HCT116 (cell line): ENCODE data around the gene GATB. TPM values are rescaled to one million over a fixed set of nuclear protein-coding genes. Genes with fewer than 3 reads are reported as not detected.

Experiments
- ATAC-seq: fragments of 200-7000 bp; cut with Tn5 transposase; 2 replicates; pipeline ENCODE4 v1.9.1; 2020; ENCODE audit warnings: mild to moderate bottlenecking, moderate library complexity
- BruUV-seq: library from RNA; stranded (reverse); fragments of 400-500 nt; replicated peaks from 2 replicates; lab custom pipeline; 2021; lab: Mats Ljungman, UMichigan
- CTCF ChIA-PET: fragments of 300-600 bp; sonication (Branson Sonifier 250); formaldehyde crosslinking; loops from one replicate; lab custom pipeline; 2021; ENCODE audit warnings: antibody characterized with exemption; lab: Charles Lee
- POLR2A ChIA-PET: fragments of 300-600, 350-600 bp; sonication (Branson Sonifier 250); formaldehyde crosslinking; loops from one replicate; lab custom pipeline; 2021; ENCODE audit warnings: antibody characterized with exemption; lab: Charles Lee
- RAD21 ChIA-PET, 2 experiments: fragments of 300-600 bp; sonication (Branson Sonifier 250); formaldehyde crosslinking; loops; one replicate each; lab custom pipeline; 2023; ENCODE audit warnings: low total read pairs in 2 of 2; ENCODE audit not compliant: uncharacterized antibody in 2 of 2, unreplicated experiment in 2 of 2, low non-redundant PET in 1 of 2; lab: Charles Lee
- DNase-seq: peaks from one replicate; pipeline ENCODE4 v3.0.0-alpha.2; 2010; ENCODE audit warnings: low read depth, low spot score
- H2AFZ ChIP-seq: fragments of 200-600 bp; shearing (Covaris generic), sonication (generic); 2 replicates; pipeline ENCODE4 v1.6.1; 2017; ENCODE audit warnings: low read depth, mixed run types, mixed read lengths, antibody characterized with exemption, low read length; ENCODE audit not compliant: poor library complexity, severe bottlenecking
- H3K27ac ChIP-seq: 2 replicates; pipeline ENCODE4 v1.5.1; 2012; ENCODE audit warnings: low read depth, low read length
- H3K27me3 ChIP-seq: fragments of 200-600 bp; sonication (generic); 2 replicates; pipeline ENCODE4 v1.6.1; 2016; ENCODE audit warnings: mixed run types, low read length, mixed read lengths; ENCODE audit not compliant: insufficient read depth
- H3K36me3 ChIP-seq, 2 experiments: fragments of 200-500 bp in 1 of 2; fragments of 200-600 bp in 1 of 2; sonication (Bioruptor generic) in 1 of 2; sonication (generic) in 1 of 2; 2 replicates each; pipeline versions ENCODE4 v1.5.1 to v1.6.1; 2014 to 2016; ENCODE audit warnings: low read length in 2 of 2, inconsistent platforms in 1 of 2, mixed read lengths in 1 of 2, mixed run types in 1 of 2; ENCODE audit not compliant: insufficient read depth in 2 of 2, control insufficient read depth in 1 of 2
- H3K4me1 ChIP-seq, 2 experiments: fragments of 200-600 bp in 1 of 2; sonication (generic) in 1 of 2; 2 replicates each; pipeline versions ENCODE4 v1.5.1 to v1.6.1; 2012 to 2017; ENCODE audit warnings: low read length in 2 of 2, inconsistent platforms in 1 of 2, mild to moderate bottlenecking in 1 of 2, mixed read lengths in 1 of 2, mixed run types in 1 of 2, moderate library complexity in 1 of 2; ENCODE audit not compliant: insufficient read depth in 2 of 2, control insufficient read depth in 1 of 2
- H3K4me2 ChIP-seq: fragments of 200-600 bp; sonication (generic); 2 replicates; pipeline ENCODE4 v1.6.1; 2017; ENCODE audit warnings: mixed run types, low read length, mixed read lengths
- H3K4me3 ChIP-seq, 2 experiments: fragments of 200-600 bp in 1 of 2; sonication (generic) in 1 of 2; replicated peaks in 1 of 2; 2 replicates each; pipeline ENCODE4 v1.5.1; 2011 to 2016; ENCODE audit warnings: low read length in 2 of 2, control low read depth in 1 of 2, low read depth in 1 of 2, mild to moderate bottlenecking in 1 of 2, mixed read lengths in 1 of 2, mixed run types in 1 of 2
- H3K79me2 ChIP-seq: fragments of 200-600 bp; sonication (generic); 2 replicates; pipeline ENCODE4 v1.6.1; 2017; ENCODE audit warnings: mild to moderate bottlenecking, mixed run types, low read length, moderate library complexity, mixed read lengths; ENCODE audit not compliant: insufficient read depth
- H3K9ac ChIP-seq: fragments of 200-600 bp; sonication (generic); 2 replicates; pipeline ENCODE4 v1.6.1; 2016; ENCODE audit warnings: low read length, mixed read lengths
- H3K9me2 ChIP-seq: fragments of 200-600 bp; sonication (generic), shearing (Covaris generic); 2 replicates; pipeline ENCODE4 v1.6.1; 2017; ENCODE audit warnings: mixed run types, mild to moderate bottlenecking, moderate library complexity; ENCODE audit not compliant: insufficient read depth
- H3K9me3 ChIP-seq, 2 experiments: fragments of 200-500 bp in 1 of 2; fragments of 200-600 bp in 1 of 2; sonication (Bioruptor generic) in 1 of 2; sonication (generic) in 1 of 2; 2 replicates each; pipeline ENCODE4 v1.6.1; 2014 to 2017; ENCODE audit warnings: low read length in 2 of 2, mixed read lengths in 2 of 2, inconsistent platforms in 1 of 2, low read depth in 1 of 2, mild to moderate bottlenecking in 1 of 2, mixed run types in 1 of 2, moderate library complexity in 1 of 2; ENCODE audit not compliant: control insufficient read depth in 1 of 2, insufficient read depth in 1 of 2
- H4K20me1 ChIP-seq: fragments of 200-600 bp; sonication (generic), shearing (Covaris generic); 2 replicates; pipeline ENCODE4 v1.6.1; 2017; ENCODE audit warnings: mixed run types, mild to moderate bottlenecking, moderate library complexity; ENCODE audit not compliant: insufficient read depth
- CBX3 ChIP-seq: IDR thresholded peaks from 2 replicates; pipeline ENCODE4 v1.6.1; 2012; ENCODE audit warnings: low read depth
- CEBPB ChIP-seq: IDR thresholded peaks from 2 replicates; pipeline ENCODE4 v1.6.1; 2012; ENCODE audit warnings: low read depth
- EGR1 ChIP-seq: IDR thresholded peaks from 2 replicates; pipeline ENCODE4 v1.6.1; 2012; ENCODE audit warnings: low read depth
- EZH2phosphoT487 ChIP-seq: fragments of 200-600 bp; IDR thresholded peaks from 2 replicates; pipeline ENCODE4 v1.6.1; 2018; ENCODE audit warnings: antibody characterized with exemption, borderline replicate concordance
- FOSL1 ChIP-seq: IDR thresholded peaks from 2 replicates; pipeline ENCODE4 v1.6.1; 2012; ENCODE audit warnings: low read depth
- POLR2A ChIP-seq: IDR thresholded peaks from 2 replicates; pipeline ENCODE4 v1.7.0; 2011; ENCODE audit warnings: borderline replicate concordance; ENCODE audit not compliant: insufficient read depth, insufficient read length; ENCODE audit errors: extremely low read depth
- POLR2AphosphoS5 ChIP-seq: IDR thresholded peaks from 2 replicates; pipeline ENCODE4 v1.6.1; 2011; ENCODE audit warnings: mild to moderate bottlenecking, low read depth, low read length, moderate library complexity
- RAD21 ChIP-seq: IDR thresholded peaks from 2 replicates; pipeline ENCODE4 v1.6.1; 2012; ENCODE audit warnings: low read depth, mild to moderate bottlenecking
- SIN3A ChIP-seq: IDR thresholded peaks from 2 replicates; pipeline ENCODE4 v1.6.1; 2012; ENCODE audit warnings: low read depth
- SRF ChIP-seq: IDR thresholded peaks from 2 replicates; pipeline ENCODE4 v1.6.1; 2012; ENCODE audit warnings: low read depth
- ZNF274 ChIP-seq: fragments of 200-500 bp; sonication (Bioruptor generic); IDR thresholded peaks from 2 replicates; pipeline ENCODE4 v1.6.1; 2014; ENCODE audit warnings: mild to moderate bottlenecking, low read depth, low read length, inconsistent platforms
- intact Hi-C: fragments of 100-400 bp; cut with micrococcal nuclease; formaldehyde crosslinking; loops from 2 replicates; pipeline ENCODE4 v1.10.0; 2022
- total RNA-seq: library from RNA; stranded (reverse); gene quantifications from one replicate; pipeline ENCODE4 v1.2.1, GENCODE V29; 2021; ENCODE audit not compliant: unreplicated experiment
- TF ChIP-seq, protein P1 (sequence below): IDR thresholded peaks from 2 replicates; pipeline ENCODE4 v1.6.1; 2011; ENCODE audit warnings: mild to moderate bottlenecking, low read length, moderate library complexity; ENCODE audit not compliant: insufficient replicate concordance; ENCODE audit errors: extremely low read depth
- TF ChIP-seq, protein P2 (sequence below): IDR thresholded peaks from 2 replicates; pipeline ENCODE4 v1.6.1; 2012
- TF ChIP-seq, protein P3 (sequence below): IDR thresholded peaks from 2 replicates; pipeline ENCODE4 v1.6.1; 2012

The GATB gene
- total RNA-seq, 1 experiment from 2014 or later, result 29.3 TPM

DNA sequence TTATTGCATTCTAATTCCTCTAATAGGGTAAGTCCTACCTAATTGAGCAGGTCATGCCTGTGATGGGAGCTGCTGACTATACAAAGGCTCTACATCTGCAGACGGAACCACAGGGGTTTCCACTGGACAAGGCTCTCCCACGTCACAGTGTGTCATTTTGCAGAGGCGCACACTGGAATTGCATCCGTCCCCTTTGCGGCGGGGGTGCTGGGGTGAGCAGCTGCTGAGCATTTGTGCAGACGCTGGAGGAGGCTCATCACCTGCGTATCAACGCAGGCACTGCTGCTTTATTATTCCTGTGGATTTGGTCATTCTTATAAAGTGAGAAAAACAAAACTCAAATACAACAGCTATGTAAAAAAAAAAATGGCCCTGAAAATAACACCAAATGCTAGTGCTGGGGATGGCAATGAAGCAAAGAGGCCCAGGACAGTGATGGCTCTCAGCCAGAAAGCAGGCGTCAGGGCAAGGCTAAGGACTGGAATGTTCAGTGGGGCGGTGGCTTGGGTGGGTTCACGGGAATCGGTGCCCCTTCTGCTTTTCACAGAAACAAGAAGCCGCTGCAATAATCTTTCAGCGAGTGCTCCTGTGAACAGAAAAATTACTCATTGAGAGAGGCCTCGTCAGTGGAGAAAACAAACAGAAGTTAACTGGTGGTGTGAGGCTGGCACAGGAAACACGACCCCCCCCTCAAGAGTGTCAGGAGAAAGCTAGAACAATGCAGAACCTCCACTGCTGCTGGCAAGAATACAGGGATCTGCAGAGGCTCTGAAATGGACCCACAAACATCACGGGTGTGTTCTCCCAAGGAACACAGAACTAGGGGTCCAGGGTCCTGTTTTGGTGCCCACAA, 67.8 kb downstream of the GATB start (continued):
- TF ChIP-seq, protein P1, sequence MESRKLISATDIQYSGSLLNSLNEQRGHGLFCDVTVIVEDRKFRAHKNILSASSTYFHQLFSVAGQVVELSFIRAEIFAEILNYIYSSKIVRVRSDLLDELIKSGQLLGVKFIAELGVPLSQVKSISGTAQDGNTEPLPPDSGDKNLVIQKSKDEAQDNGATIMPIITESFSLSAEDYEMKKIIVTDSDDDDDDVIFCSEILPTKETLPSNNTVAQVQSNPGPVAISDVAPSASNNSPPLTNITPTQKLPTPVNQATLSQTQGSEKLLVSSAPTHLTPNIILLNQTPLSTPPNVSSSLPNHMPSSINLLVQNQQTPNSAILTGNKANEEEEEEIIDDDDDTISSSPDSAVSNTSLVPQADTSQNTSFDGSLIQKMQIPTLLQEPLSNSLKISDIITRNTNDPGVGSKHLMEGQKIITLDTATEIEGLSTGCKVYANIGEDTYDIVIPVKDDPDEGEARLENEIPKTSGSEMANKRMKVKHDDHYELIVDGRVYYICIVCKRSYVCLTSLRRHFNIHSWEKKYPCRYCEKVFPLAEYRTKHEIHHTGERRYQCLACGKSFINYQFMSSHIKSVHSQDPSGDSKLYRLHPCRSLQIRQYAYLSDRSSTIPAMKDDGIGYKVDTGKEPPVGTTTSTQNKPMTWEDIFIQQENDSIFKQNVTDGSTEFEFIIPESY, result no peak
- no peak for TF ChIP-seq CBX3
- TF ChIP-seq POLR2A, result no peak

DNA sequence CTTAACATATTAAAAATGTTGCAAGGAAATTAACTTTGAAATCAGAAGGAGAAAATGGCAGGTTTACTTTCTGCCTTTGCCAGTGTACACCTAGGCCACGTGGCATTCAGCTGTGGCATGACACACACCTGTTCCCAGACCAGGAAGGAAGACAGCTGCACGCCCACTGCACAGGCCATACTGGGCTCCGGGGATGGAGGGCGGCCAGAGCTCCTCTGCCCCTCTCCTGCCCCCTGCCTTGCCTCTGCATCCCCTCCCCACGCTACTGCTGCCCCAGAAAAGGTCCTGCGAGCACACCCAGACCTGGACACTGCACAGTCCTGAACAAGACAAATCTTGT, 68.4 kb downstream of the GATB start:
- Histone ChIP-seq H3K27me3 (no peaks in the 10 kb centered on the region), H3K9me3 (no peaks in the 10 kb centered on the region)
- CTCF ChIA-PET, result no interaction called here
- intact Hi-C loops, result no loop called here
- no peak for TF ChIP-seq FOSL1
- TF ChIP-seq RAD21, result no peak
- TF ChIP-seq, protein P2, sequence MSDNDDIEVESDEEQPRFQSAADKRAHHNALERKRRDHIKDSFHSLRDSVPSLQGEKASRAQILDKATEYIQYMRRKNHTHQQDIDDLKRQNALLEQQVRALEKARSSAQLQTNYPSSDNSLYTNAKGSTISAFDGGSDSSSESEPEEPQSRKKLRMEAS, result no peak
- TF ChIP-seq CBX3, result no peak
- no peak for TF ChIP-seq SIN3A
- TF ChIP-seq POLR2AphosphoS5, result no peak
- TF ChIP-seq, protein P3, sequence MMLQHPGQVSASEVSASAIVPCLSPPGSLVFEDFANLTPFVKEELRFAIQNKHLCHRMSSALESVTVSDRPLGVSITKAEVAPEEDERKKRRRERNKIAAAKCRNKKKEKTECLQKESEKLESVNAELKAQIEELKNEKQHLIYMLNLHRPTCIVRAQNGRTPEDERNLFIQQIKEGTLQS, result no peak
- no peak for TF ChIP-seq EGR1
- no peak for TF ChIP-seq SRF
- no peak for TF ChIP-seq ZNF274
- TF ChIP-seq EZH2phosphoT487, result no peak
- TF ChIP-seq CEBPB, result no peak
- TF ChIP-seq, all 23 proteins: peak for 0
- Histone ChIP-seq H3K36me3 (no peaks in the 10 kb centered on the region), H3K4me1 (no peaks in the 10 kb centered on the region), H3K9ac (no peak overlapping the region), H4K20me1 (no peaks in the 10 kb centered on the region), H3K4me2 (no peak overlapping the region), H3K79me2 (no peaks in the 10 kb centered on the region), H3K4me3 (no peak overlapping the region), H3K9me2 (no peaks in the 10 kb centered on the region), H2AFZ (no peak overlapping the region), H3K27ac (no peak overlapping the region)
- ChIA-PET POLR2A (no interaction called here), RAD21 (no interaction called here)
- ATAC-seq (no peak), DNase-seq (no peak)
- no TSS peak for BruUV-seq
